IPS DF 4.7 (cell line): ENCODE results near the gene LIPE.
A peak's percentile ranks its signal among the peaks of the same experiment; 100 is the strongest.

Source experiments
- DNase-seq: peaks from one replicate; pipeline ENCODE4 v3.0.0-alpha.2; 2013; ENCODE audit warnings: low spot score; ENCODE audit errors: extremely low read depth

Gene LIPE

DNA sequence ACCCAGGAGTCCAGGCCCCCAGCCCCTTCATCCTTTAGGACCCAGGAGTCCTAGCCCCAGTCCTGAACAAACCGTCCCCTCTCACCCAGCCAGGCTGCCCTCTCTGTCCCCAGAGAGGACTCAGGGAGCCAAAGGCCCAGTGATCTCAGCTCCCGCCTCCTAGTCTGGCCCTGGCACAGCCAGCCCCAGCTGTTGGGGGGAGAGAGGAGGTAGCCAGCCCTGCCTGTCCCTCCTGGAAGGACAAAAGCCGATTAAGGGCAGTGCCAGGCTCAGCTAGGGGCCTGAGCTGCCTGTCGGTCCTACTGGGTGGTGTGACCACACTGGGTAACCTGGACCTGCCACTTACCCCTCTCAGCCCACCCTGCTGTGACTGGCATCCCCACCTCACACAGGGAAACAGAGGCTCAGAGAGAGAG lies 14.5 kb downstream of the LIPE start:
- no peak for DNase-seq

DNA sequence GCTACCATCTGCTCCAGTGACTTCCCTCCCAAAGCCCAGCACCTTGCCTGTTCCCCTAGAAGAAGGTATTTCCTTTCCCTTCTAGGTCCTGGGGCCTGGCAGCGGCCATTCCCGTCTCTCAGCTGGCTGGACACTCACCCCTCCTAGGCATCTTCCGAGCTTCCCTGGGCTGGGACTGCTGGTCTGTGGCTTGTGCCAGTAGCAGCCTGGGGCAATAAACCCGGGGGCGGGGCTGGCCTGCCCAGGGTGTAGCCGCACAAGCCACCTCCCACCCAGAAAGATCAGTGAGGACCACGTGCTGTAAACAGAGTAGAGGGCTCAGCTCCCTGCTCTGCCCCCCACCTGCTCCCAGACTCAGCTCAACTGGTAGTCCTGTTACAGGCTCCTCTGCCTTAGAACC lies 15.0 kb downstream of the LIPE start:
- no peak for DNase-seq

DNA sequence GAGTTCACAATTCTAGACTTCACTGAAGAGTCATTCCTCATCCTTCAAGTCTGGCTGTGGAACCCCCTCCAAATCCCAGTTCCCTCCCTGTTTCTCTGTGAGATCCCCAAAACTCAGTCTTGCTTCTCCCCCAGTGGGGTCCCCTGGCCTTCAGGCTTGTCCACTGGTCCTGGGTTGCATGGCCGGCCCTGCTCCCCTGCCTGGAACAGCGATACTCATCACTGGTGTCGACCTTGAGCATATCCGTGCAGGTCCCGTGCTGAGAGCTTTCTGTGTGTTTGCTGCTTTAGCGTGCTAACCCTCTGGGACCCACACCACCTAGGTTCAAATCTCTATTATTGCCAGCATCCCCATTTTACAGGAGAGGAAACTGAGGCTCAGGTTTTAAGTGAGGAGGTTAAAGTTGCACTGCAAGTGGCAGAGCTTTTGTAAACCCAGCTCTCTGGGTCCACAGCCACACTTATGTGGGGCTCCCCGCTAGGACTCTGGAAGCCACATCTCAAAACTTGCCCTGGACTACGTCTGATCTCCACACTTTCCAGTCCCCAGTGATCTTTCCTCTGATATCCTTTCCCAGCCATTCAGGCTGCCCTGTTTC lies 15.5 kb downstream of the LIPE start:
- no peak for DNase-seq

DNA sequence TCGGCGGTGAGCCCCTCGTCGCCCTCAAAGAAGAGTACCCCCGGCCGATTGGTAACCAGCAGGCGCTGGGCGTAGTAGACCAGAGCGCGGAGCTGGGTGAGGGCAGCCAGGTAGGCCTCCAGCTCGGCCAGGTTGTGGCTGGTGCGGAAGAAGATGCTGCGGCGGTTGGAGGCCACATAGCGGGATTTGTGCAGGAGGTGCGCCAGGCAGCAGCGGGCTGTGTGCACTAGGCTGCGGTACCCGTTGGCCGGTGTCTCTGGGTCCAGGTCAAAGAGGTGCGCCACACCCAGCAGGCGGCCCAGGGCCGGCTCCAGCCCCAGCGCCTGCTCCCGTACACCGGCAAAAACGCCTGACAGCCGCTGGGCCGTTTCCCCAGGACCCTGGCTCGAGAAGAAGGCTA lies 16.8 kb downstream of the LIPE start:
- DNase-seq: no peak

DNA sequence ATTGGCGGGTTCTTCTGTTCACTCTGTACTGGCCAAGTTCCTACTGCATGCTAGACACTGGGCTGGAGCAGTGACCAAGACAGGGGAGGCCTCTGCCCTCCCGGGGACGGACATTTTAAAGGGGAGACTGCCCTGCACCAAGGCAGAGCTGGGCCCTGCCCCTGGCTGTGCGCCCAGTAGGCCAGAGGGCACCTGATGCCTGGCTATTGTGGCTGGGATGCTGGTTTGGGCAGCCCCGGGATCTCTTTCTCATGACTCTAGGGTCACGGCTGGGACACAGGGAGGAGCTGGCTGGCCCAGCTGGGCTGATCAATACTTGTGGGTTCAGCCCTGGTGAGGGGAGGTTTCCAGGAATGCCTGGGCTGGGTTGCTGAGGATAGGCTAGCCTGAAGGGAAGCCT lies 17.7 kb downstream of the LIPE start:
- no peak for DNase-seq

DNA sequence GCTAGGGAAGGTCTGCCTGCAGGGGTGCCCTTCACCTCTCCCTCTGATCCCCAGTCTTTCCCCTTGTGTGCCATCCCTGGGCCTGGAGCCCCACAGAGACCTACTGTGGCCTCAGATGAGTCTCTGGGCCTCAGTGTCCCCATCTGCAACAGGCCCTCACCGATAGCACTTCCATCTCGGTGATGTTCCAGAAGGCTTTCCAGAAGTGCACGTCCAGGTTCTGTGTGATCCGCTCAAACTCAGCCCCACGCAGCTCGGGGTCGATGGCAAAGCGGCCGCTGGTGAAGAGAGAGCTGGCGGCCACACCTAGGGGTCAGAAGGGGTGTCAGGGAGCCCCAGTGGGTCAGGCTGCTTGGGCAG lies 19.4 kb downstream of the LIPE start:
- no peak for DNase-seq

- DNase-seq: no peak
Observed at GRCh38 chr19:42407085-42407815, 19.9 kb downstream of the LIPE start.

GRCh38 chr19:42406111-42406510 lies 21.1 kb downstream of the LIPE start:
- no peak for DNase-seq

DNA sequence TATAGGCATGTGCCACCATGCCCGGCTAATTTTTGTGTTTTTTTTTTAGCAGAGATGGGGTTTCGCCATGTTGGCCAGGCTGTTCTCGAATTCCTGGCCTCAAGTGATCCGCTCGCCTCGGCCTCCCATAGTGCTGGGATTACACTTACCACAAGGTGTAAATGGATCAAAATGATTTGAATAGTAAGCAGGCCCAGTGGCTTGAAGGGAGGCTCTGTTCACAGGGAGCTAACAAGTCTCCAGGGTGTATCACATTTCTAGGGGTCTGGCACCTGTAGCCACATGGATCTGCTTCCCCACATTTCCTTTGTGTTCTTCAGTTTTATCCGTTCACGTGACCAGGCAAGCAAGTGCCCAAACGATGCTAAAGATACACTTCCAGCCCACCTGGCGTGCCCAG lies 23.6 kb downstream of the LIPE start:
- no peak for DNase-seq

GRCh38 chr19:42402376-42403116 lies 24.6 kb downstream of the LIPE start:
- no peak for DNase-seq

DNA sequence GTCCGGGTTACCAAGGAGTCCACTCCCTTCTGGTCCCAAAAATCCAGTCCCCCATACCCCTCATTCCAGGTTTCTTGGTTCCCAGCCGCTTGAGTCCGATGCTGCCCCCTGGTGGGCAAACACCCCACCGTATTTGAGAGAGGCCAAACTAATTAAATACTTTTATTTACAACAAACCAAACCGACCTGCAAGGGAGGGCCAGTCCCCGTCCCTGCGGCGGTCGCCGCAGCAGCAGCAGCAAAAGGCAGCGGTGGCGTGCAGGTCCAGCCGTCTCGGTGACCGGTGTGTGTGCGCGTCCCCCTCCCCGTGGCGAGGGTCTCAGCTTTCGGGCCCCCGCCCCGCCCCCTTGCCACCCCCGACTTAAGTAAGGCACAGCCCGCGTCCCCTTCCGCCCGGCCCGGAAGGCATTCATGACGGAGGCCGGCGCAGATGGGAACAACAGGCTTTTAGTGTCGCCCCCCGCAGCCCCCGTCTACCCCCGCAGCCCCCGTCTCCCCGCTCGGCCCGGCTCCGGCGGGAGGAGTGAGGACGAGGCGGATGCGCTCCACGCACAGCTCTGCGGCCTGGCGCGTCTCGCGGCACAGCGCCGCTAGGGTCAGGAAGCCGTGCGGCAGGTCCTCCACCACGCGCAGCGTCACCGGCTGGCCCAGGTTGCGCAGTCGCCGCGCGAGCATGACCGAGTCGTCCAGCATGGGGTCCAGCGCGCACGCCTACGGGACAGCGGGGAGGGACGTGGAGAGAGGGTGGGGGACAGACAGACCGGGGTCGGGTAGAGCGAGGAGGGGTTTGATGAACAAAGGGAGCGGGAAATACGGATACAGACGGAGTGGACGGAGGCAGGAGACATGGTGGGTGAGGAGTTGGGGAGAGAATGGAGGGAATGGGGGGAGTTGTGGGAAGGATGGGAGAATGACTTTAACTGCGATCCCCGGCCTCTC lies 25.6 kb downstream of the LIPE start:
- DNase-seq: no peak

DNA sequence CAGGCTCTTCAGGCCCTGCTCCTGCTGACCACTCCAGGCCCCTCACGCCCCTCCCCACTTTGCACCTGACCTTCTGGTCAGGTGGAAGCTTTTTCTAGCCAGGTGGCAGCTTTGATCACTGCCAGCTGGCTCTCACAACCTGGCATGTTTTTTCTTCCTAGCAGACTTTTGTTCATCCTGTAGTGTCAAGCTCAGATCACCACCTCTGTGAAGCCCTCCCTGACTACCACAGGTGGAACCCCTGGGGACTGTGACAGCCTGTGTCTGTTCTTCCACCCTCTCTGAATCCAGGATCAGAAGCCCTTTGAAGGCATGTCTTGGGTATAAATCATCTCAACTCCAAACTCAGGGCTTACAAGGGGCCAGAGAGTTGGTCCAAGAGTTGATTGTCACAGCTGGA lies 26.8 kb downstream of the LIPE start:
- no peak for DNase-seq

GRCh38 chr19:42397263-42398166 lies 29.7 kb downstream of the LIPE start:
- DNase-seq: no peak

DNA sequence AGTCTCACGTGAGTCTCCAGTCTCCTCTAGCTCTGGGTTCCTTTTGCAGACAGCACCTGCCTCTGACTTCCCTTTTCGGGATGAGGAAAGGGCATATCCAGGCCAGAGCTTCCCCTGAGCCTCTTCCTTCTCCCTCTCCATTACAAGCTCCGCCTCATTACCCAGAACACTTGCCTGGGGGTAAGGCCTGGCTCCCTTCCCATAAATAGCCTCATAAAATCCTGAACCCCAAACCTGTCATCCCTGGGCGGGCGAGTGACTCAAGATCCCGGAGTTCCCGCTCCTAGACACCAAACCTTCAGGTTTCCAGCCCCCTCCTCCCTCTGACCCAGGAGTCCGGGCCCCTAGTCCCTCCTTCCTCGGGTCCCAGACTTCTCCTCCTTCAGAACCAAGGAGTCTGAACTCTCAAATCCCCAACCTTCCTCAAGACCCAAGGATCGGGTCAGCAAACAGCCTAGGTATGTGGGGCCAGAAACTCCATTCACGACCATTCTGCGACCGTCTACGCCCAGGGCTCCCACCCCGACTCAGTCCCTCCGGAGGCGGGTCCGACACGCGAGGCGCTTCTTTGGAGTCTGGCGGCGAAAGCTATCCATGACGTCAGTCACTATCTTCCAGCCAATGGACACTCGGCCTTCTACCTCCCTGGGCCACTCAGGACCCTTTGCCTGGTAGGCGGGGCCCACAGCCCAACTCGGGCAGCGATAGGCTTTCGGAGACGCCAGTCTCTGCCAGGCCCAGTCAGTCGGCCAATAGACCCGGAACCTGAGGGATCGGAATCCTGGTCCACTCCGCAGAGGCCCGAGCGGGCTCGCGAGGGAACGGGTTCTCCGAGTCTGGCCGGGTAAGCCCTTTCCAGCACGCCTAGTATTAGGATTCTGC lies 30.6 kb downstream of the LIPE start:
- peak; percentile 98 for DNase-seq

GRCh38 chr19:42394751-42395150 lies 32.4 kb downstream of the LIPE start:
- no peak for DNase-seq

GRCh38 chr19:42392165-42392564 lies 35.0 kb downstream of the LIPE start:
- DNase-seq: no peak

DNA sequence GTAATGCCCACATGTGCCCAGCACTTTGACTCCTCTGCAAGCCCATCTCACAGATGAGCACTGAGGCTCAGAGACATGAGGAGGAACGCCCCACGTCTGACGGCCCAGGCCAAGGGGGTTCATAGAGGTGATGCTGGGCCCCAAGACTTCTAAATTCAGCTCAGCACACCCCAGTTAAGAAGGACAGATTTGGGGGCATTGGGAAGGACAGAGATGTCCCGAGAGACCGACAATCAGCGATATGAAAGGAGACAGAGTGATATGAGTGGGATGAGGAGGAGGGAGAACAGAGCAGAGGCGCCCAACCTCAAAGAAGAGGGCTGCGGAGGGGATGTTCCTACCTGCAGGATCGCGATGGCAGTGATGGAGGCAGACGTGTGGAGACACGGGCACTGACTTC lies 37.3 kb downstream of the LIPE start, which contains the start of gene CNFN:
TSS of gene CNFN (minus strand) at position 399 of the 400 bp plus-strand sequence. CDS start 1,260 bp downstream, outside the sequence.
- DNase-seq: no peak

GRCh38 chr19:42388851-42389489 lies 38.2 kb downstream of the LIPE start:
- DNase-seq: no peak
